ENCODE results near the gene CD24. TPM values are rescaled to one million over a fixed set of nuclear protein-coding genes. Genes with fewer than 3 reads are reported as not detected.

The CD24 gene
- total and polyA plus RNA-seq, 2 of the 8 experiments (the other 6 are each of a cell fraction or from before 2014, with no cell fraction given), result 2,134 to 2,327 TPM

DNA sequence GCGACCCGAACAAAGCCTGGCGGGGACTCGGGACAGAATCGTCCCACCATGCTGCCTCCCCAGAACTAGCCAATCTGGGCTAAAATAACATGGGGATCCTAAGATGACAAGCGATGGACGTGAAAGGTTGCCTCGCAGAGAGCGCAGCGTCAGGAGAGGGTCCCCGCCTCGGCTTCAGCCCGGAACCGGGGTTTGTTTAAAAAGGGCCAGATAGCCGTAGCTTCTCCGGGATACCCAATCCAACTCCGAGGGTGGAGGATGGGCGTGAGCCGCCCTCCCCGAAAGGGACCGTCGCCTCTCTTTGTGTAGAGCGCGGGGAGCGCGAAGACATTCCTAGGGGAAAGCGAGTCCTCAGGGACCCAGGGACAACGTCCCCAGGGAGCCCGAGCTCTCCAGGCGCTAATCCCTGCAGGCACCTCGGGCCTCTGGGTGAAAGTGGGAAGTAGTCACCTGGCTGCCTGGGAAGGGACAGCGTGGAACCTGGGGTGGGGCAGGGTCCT lies 643 bp downstream of the CD24 start:
- Histone ChIP-seq H3K27ac (ENCODE audit: low read depth, low read length) (peak overlapping the region; percentile 95), H2BK5ac (ENCODE audit: low read depth, low read length) (peak overlapping the region; percentile 90), H3K23me2 (ENCODE audit: low read depth, low read length) (peaks cover 5% of the 10 kb centered on the region), H3K79me1 (ENCODE audit: low read depth, low read length) (no peaks in the 10 kb centered on the region), H3K4ac (replicated peaks; ENCODE audit: insufficient read length, low read depth, low read length) (peak overlapping the region; percentile 95), H3K9me3 (ENCODE audit: insufficient read depth in 2 of 2, low read depth in 1 of 2, low read length in 1 of 2) (no peaks in the 10 kb centered on the region), H3K4me1 (replicated peaks in 1 of 4; ENCODE audit: control insufficient read depth in 3 of 4, insufficient read depth in 4 of 4, low read length in 3 of 4) (peaks cover 0 to 6% (median 3%) of the 10 kb centered on the region in 4 experiments; a peak in 3 of 7 replicates), H2BK120ac (replicated peaks; ENCODE audit: low read depth, low read length) (peak overlapping the region; percentile 13), H3K79me2 (ENCODE audit: control insufficient read depth in 1 of 2, insufficient read depth in 2 of 2, low read length in 2 of 2) (peaks cover 24 to 63% of the 10 kb centered on the region in 2 experiments), H2AFZ (ENCODE audit: low read length) (no peak overlapping the region), H3K14ac (ENCODE audit: insufficient read length) (no peak overlapping the region), H3K9ac (replicated peaks in 1 of 4; ENCODE audit: extremely low read depth in 1 of 4, low read depth in 3 of 4, low read length in 3 of 4) (peak overlapping the region; percentile 96 to 99 (median 99)), H2BK12ac (ENCODE audit: low read depth, low read length) (no peak overlapping the region), H2BK15ac (ENCODE audit: low read length) (no peak overlapping the region), H3K18ac (ENCODE audit: extremely low read depth, low read length) (peak overlapping the region; percentile 99), H3K4me3 (ENCODE audit: extremely low read depth in 1 of 4, insufficient read depth in 2 of 4, low read depth in 3 of 4, low read length in 4 of 4) (peak overlapping the region; percentile 87 to 99 (median 96)), H4K20me1 (replicated peaks in 1 of 2; ENCODE audit: control insufficient read depth in 1 of 2, insufficient read depth in 2 of 2, low read length in 2 of 2) (peaks cover 14 to 20% of the 10 kb centered on the region in 2 experiments), H3K4me2 (ENCODE audit: insufficient read depth in 1 of 2, low read depth in 2 of 2, low read length in 2 of 2) (peak overlapping the region; percentile 77 to 88), H2BK20ac (ENCODE audit: low read length) (no peak overlapping the region), H4K8ac (ENCODE audit: extremely low read depth, insufficient read depth, low read length) (peak overlapping the region; percentile 84), H4K5ac (ENCODE audit: insufficient read length, low read depth, low read length) (peak overlapping the region; percentile 63), H4K91ac (replicated peaks; ENCODE audit: insufficient read length, low read length) (peak overlapping the region; percentile 52), H3K27me3 (replicated peaks in 1 of 4; ENCODE audit: control insufficient read depth in 3 of 4, extremely low read depth in 1 of 4, insufficient read depth in 3 of 4, low read length in 3 of 4) (no peaks in the 10 kb centered on the region), H3K36me3 (ENCODE audit: control insufficient read depth in 2 of 4, insufficient read depth in 4 of 4, low read length in 3 of 4) (peaks cover 6 to 43% (median 25%) of the 10 kb centered on the region in 4 experiments; a peak in 7 of 8 replicates), H3K23ac (ENCODE audit: insufficient read length) (no peak overlapping the region), H3K56ac (replicated peaks; ENCODE audit: insufficient read length, low read depth, low read length) (peak overlapping the region; percentile 95), H2AK5ac (ENCODE audit: low read depth, low read length) (no peak overlapping the region)
- WGBS, 2 experiments (ENCODE audit: extremely low coverage in 1 of 2, insufficient coverage in 1 of 2, insufficient read length in 1 of 2, insufficient replicate concordance in 2 of 2, low coverage in 1 of 2, low lambda C conversion rate in 2 of 2, missing lambda C conversion rate in 1 of 2), result 2% methylated on average over 30 of the region's 32 CpGs; no CpG with 5 or more reads in 1 of the 2 experiments
- DNase-seq (ENCODE audit: low read depth in 1 of 2, low spot score in 2 of 2) (no peak), FAIRE-seq (no peak)
- ChIA-PET CTCF (ENCODE audit: partially characterized antibody) (interaction anchor here (1.2 kb wide), 1 partner anchor 202 kb away, joined by 3 read pairs; no protein-coding TSS in a partner anchor), POLR2A (ENCODE audit: partially characterized antibody) (interaction anchor here (0.6 to 2.3 kb wide), 22 partner anchors 12 to 462 kb away, joined by 3 to 9 read pairs (median 4); partner anchors contain the start of genes QRSL1 and RTN4IP1)
- TF ChIP-seq POLR2AphosphoS5 (IDR thresholded peaks at IDR 0.05; ENCODE audit: low read depth, low read length) (no peak; the same call in 1 of the 2 replicates), SRF (IDR thresholded peaks at IDR 0.05; ENCODE audit: low read depth, low read length) (no peak), JUN (IDR thresholded peaks at IDR 0.05; ENCODE audit: low read depth, low read length) (no peak), SIN3A (conservative IDR thresholded peaks at IDR 0.05 in 1 of 2, IDR thresholded peaks at IDR 0.05 in 1 of 2; ENCODE audit: low read depth in 1 of 2, low read length in 2 of 2) (peak in 1 of 2 experiments; percentile 19; a peak in 1 of 4 replicates), PHF8 (conservative IDR thresholded peaks at IDR 0.05; ENCODE audit: low read depth, low read length) (no peak), TCF12 (IDR thresholded peaks at IDR 0.05; ENCODE audit: low read depth, low read length) (no peak), SAP30 (IDR thresholded peaks at IDR 0.05; ENCODE audit: insufficient read depth, insufficient replicate concordance, low read length) (peak; percentile 48), CTBP2 (IDR thresholded peaks at IDR 0.05; ENCODE audit: borderline replicate concordance, insufficient read depth, insufficient read length, low read length) (no peak), RFX5 (IDR thresholded peaks at IDR 0.05; ENCODE audit: borderline replicate concordance, low read depth, low read length) (no peak)
- TF ChIP-seq, protein P1, sequence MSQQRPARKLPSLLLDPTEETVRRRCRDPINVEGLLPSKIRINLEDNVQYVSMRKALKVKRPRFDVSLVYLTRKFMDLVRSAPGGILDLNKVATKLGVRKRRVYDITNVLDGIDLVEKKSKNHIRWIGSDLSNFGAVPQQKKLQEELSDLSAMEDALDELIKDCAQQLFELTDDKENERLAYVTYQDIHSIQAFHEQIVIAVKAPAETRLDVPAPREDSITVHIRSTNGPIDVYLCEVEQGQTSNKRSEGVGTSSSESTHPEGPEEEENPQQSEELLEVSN (IDR thresholded peaks at IDR 0.05), result no peak
- TF ChIP-seq, protein P2, sequence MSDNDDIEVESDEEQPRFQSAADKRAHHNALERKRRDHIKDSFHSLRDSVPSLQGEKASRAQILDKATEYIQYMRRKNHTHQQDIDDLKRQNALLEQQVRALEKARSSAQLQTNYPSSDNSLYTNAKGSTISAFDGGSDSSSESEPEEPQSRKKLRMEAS (IDR thresholded peaks at IDR 0.05), result no peak

Data from H1 (cell line).